ENCODE results near the gene COPS8. TPM values are rescaled to one million over a fixed set of nuclear protein-coding genes. Genes with fewer than 3 reads are reported as not detected.

COPS8 gene
- total and polyA plus RNA-seq, 2 donors (not counting 1 experiment from before 2014, with no cell fraction given) = 82.1 to 97.3 TPM

GRCh38 chr2:237125967-237126366 is 40.3 kb downstream of the COPS8 start:
- H3K27me3 ChIP-seq (ENCODE audit: control insufficient read depth, insufficient read depth, low read length) = no peaks in the 10 kb centered on the region
- H3K4me3 ChIP-seq (replicated peaks in 1 of 4; ENCODE audit: control extremely low read depth in 1 of 4, insufficient read depth in 1 of 4, low read depth in 3 of 4, low read length in 4 of 4) = no peak overlapping the region
- no peak overlapping the region for H3K4me2 ChIP-seq (ENCODE audit: extremely low read depth, insufficient read depth, low read length)
- no peak overlapping the region for H3K27ac ChIP-seq (ENCODE audit: insufficient read depth, low read length)
- DNase-seq (ENCODE audit: low read depth in 2 of 2) = no peak
- H3K4me1 ChIP-seq (ENCODE audit: control insufficient read depth, extremely low read depth, insufficient read depth, low read length) = peaks cover 17% of the 10 kb centered on the region
- TF ChIP-seq, protein P1, sequence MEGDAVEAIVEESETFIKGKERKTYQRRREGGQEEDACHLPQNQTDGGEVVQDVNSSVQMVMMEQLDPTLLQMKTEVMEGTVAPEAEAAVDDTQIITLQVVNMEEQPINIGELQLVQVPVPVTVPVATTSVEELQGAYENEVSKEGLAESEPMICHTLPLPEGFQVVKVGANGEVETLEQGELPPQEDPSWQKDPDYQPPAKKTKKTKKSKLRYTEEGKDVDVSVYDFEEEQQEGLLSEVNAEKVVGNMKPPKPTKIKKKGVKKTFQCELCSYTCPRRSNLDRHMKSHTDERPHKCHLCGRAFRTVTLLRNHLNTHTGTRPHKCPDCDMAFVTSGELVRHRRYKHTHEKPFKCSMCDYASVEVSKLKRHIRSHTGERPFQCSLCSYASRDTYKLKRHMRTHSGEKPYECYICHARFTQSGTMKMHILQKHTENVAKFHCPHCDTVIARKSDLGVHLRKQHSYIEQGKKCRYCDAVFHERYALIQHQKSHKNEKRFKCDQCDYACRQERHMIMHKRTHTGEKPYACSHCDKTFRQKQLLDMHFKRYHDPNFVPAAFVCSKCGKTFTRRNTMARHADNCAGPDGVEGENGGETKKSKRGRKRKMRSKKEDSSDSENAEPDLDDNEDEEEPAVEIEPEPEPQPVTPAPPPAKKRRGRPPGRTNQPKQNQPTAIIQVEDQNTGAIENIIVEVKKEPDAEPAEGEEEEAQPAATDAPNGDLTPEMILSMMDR (conservative IDR thresholded peaks at IDR 0.05 in 1 of 2, IDR thresholded peaks at IDR 0.05 in 1 of 2; ENCODE audit: low read depth in 1 of 2, low read length in 2 of 2) = no peak
- no peak for TF ChIP-seq EZH2 (IDR thresholded peaks at IDR 0.05; ENCODE audit: low read length, missing control alignments)
- H3K9ac ChIP-seq (ENCODE audit: insufficient read depth, low read length) = no peak overlapping the region
- H4K20me1 ChIP-seq (ENCODE audit: control insufficient read depth, extremely low read depth, insufficient read depth, low read length) = no peaks in the 10 kb centered on the region
- H3K9me3 ChIP-seq (ENCODE audit: control insufficient read depth, insufficient read depth, low read depth, low read length) = no peaks in the 10 kb centered on the region
- H3K36me3 ChIP-seq (ENCODE audit: control insufficient read depth, insufficient read depth, low read length) = no peaks in the 10 kb centered on the region
- no peak overlapping the region for H2AFZ ChIP-seq (ENCODE audit: low read length)
- no peaks in the 10 kb centered on the region for H3K79me2 ChIP-seq (ENCODE audit: control insufficient read depth, insufficient read depth, low read length)

DNA sequence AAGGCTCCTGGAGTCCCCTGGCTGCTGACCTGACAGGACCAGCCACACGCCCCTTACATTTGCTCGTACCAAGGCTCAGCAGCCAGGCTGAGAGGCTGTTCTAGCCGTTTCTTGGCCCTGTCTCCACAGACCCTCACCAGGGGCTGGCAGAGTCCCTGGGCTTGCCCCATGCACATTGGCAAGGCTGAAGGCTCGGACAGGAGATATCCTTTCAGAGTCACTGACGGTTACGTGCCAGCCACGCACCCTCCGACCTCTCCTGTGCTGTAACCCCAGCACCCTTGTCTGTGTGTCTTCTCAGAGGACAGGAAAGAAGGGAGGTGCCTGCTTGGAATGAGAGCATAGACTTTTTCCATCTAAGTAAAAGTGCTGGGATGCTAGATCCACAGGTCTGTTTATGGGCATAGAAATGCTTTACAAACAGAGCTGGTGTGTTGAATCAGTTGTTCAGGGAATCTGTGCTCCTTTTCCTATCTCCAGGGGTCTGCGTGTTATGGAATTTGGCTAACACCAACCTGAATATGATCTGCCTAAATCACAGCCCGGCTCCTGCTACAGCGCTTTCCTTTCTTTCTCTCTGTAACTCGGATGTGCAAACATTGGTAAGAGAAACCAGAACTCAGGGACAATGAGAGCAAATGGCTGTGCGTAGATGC is 41.0 kb downstream of the COPS8 start:
- Histone ChIP-seq H3K36me3 (ENCODE audit: control insufficient read depth, insufficient read depth, low read length) (no peaks in the 10 kb centered on the region), H3K9ac (ENCODE audit: insufficient read depth, low read length) (no peak overlapping the region), H4K20me1 (ENCODE audit: control insufficient read depth, extremely low read depth, insufficient read depth, low read length) (no peaks in the 10 kb centered on the region), H3K4me3 (replicated peaks in 1 of 4; ENCODE audit: control extremely low read depth in 1 of 4, insufficient read depth in 1 of 4, low read depth in 3 of 4, low read length in 4 of 4) (no peak overlapping the region), H3K4me2 (ENCODE audit: extremely low read depth, insufficient read depth, low read length) (no peak overlapping the region), H2AFZ (ENCODE audit: low read length) (no peak overlapping the region), H3K27ac (ENCODE audit: insufficient read depth, low read length) (no peak overlapping the region), H3K79me2 (ENCODE audit: control insufficient read depth, insufficient read depth, low read length) (no peaks in the 10 kb centered on the region), H3K9me3 (ENCODE audit: control insufficient read depth, insufficient read depth, low read depth, low read length) (no peaks in the 10 kb centered on the region), H3K4me1 (ENCODE audit: control insufficient read depth, extremely low read depth, insufficient read depth, low read length) (peaks cover 17% of the 10 kb centered on the region), H3K27me3 (ENCODE audit: control insufficient read depth, insufficient read depth, low read length) (no peaks in the 10 kb centered on the region)
- TF ChIP-seq, protein P1 (conservative IDR thresholded peaks at IDR 0.05 in 1 of 2, IDR thresholded peaks at IDR 0.05 in 1 of 2; ENCODE audit: low read depth in 1 of 2, low read length in 2 of 2) = no peak
- no peak for TF ChIP-seq EZH2 (IDR thresholded peaks at IDR 0.05; ENCODE audit: low read length, missing control alignments)
- no peak for DNase-seq (ENCODE audit: low read depth in 2 of 2)

DNA sequence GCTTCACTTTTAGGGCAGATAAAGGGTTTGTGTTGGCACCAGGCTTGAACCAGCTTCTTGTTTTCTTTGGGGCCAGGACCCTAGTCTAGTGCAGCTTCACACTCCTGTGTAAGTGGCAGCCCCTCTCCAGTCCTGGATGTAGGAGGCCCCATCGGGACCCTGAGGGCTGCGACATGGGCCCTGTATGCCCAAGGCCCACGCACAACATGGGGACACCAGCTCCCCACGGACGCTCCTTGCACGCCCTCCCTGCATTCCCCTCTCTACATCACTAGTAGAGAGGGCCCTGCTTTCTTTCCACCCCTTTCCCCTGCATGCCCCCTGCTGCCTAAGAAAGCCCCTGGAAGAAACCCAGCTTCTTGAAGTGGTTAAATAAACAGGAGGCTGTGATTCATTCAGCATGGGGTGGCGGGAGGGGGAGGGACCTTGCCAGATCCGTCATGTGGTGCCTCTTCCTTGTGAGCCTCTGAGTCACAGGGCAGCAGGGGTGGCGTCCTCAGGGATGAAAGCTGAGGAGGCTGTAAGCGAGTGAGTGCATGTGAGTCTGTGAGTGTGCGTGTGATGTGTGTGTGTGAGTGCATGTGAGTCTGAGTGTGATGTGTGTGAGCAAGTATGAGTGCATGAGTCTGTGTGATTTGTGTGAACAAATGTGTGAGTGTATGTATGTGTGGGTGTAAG is 42.5 kb downstream of the COPS8 start:
- no peaks in the 10 kb centered on the region for H4K20me1 ChIP-seq (ENCODE audit: control insufficient read depth, extremely low read depth, insufficient read depth, low read length)
- H3K9ac ChIP-seq (ENCODE audit: insufficient read depth, low read length) = peak overlapping the region; percentile 5
- H2AFZ ChIP-seq (ENCODE audit: low read length) = no peak overlapping the region
- no peaks in the 10 kb centered on the region for H3K9me3 ChIP-seq (ENCODE audit: control insufficient read depth, insufficient read depth, low read depth, low read length)
- H3K4me3 ChIP-seq (replicated peaks in 1 of 4; ENCODE audit: control extremely low read depth in 1 of 4, insufficient read depth in 1 of 4, low read depth in 3 of 4, low read length in 4 of 4) = peak overlapping the region in 1 of 4 experiments; percentile 7
- TF ChIP-seq EZH2 (IDR thresholded peaks at IDR 0.05; ENCODE audit: low read length, missing control alignments) = no peak
- TF ChIP-seq, protein P1 (conservative IDR thresholded peaks at IDR 0.05 in 1 of 2, IDR thresholded peaks at IDR 0.05 in 1 of 2; ENCODE audit: low read depth in 1 of 2, low read length in 2 of 2) = peak; percentile 25 to 38
- peak; percentile 99 to 100 for DNase-seq (ENCODE audit: low read depth in 2 of 2)
- H3K27me3 ChIP-seq (ENCODE audit: control insufficient read depth, insufficient read depth, low read length) = no peaks in the 10 kb centered on the region
- H3K4me1 ChIP-seq (ENCODE audit: control insufficient read depth, extremely low read depth, insufficient read depth, low read length) = peaks cover 17% of the 10 kb centered on the region
- H3K4me2 ChIP-seq (ENCODE audit: extremely low read depth, insufficient read depth, low read length) = peak overlapping the region; percentile 48
- H3K36me3 ChIP-seq (ENCODE audit: control insufficient read depth, insufficient read depth, low read length) = no peaks in the 10 kb centered on the region
- H3K79me2 ChIP-seq (ENCODE audit: control insufficient read depth, insufficient read depth, low read length) = no peaks in the 10 kb centered on the region
- H3K27ac ChIP-seq (ENCODE audit: insufficient read depth, low read length) = peak overlapping the region; percentile 90
